Measurements from ENCODE around the gene VPS13D. TPM values are rescaled to one million over a fixed set of nuclear protein-coding genes. Genes with fewer than 3 reads are reported as not detected.

VPS13D gene
- total and polyA plus RNA-seq, 10 of the 15 experiments (the other 5 are each of a cell fraction or from before 2014, with no cell fraction given), result 1.4 to 16.9 (median 8.5) TPM

DNA sequence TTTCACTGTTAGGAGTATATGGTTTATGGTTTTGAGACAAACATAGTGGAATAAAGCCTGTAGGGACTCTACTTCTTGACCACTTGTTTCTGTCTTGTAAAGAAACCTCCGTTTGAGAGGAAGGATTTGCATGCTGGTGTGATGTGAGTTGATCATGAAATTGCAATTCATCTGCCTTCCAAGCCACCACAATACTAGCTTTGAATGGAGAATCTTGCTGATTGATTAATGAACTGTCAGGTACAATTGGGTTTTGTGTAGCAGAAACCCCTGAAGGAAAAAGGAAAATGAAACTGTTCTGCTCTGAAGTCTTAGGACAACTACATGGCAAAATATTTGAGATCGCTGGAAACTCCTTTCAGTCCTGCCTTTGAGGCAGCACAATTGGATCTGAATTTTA, 90.7 kb downstream of the VPS13D start:
- in situ Hi-C loops (cut with MboI), result no loop called here
- SMC1A ChIA-PET (ENCODE audit: uncharacterized antibody, unreplicated experiment), result no interaction called here
- H3K4me3 ChIP-seq, result no peak overlapping the region
- RAD21 ChIA-PET (ENCODE audit: unreplicated experiment), result interaction anchor here (0.9 kb wide), 1 partner anchor 24 kb away, joined by 3 read pairs; no protein-coding TSS in a partner anchor
- no peaks in the 10 kb centered on the region for H3K27me3 ChIP-seq (replicated peaks in 1 of 2; ENCODE audit: control insufficient read depth in 2 of 2, insufficient read depth in 2 of 2, low read length in 1 of 2)
- H2AFZ ChIP-seq (ENCODE audit: control insufficient read depth, low read depth, low read length), result no peak overlapping the region
- H3K27ac ChIP-seq (ENCODE audit: control insufficient read depth, insufficient read depth), result no peak overlapping the region
- FAIRE-seq, result no peak
- CTCF ChIA-PET, result interaction anchor here (0.8 kb wide), 2 partner anchors 9 to 303 kb away, joined by 3 to 4 read pairs; no protein-coding TSS in a partner anchor
- ATAC-seq, result no peak
- no peak for DNase-seq (ENCODE audit: low read depth, low spot score)
- no peaks in the 10 kb centered on the region for H4K20me1 ChIP-seq (ENCODE audit: control insufficient read depth, insufficient read depth)
- no peak overlapping the region for H3K4me2 ChIP-seq (ENCODE audit: control insufficient read depth, insufficient read depth)
- no peak overlapping the region for H3K9ac ChIP-seq (ENCODE audit: control insufficient read depth, insufficient read depth, low read length)
- TF ChIP-seq MXI1 (IDR thresholded peaks at IDR 0.05; ENCODE audit: low read depth, low read length), result no peak
- TF ChIP-seq GABPA (IDR thresholded peaks at IDR 0.05; ENCODE audit: low read depth), result no peak
- TF ChIP-seq IRF4 (IDR thresholded peaks at IDR 0.05; ENCODE audit: low read depth, low read length), result no peak
- TF ChIP-seq TCF7 (IDR thresholded peaks at IDR 0.05; ENCODE audit: borderline replicate concordance), result no peak
- no peak for TF ChIP-seq SMAD5 (IDR thresholded peaks at IDR 0.05; ENCODE audit: low read depth)
- TF ChIP-seq KAT2A (conservative IDR thresholded peaks at IDR 0.05; ENCODE audit: control insufficient read depth, low read depth, low read length), result no peak
- TF ChIP-seq SMARCA5 (IDR thresholded peaks at IDR 0.05), result no peak
- TF ChIP-seq SREBF1 (IDR thresholded peaks at IDR 0.05; ENCODE audit: low read length), result no peak
- TF ChIP-seq RB1 (IDR thresholded peaks at IDR 0.05; ENCODE audit: borderline replicate concordance), result no peak
- TF ChIP-seq NR2F1 (conservative IDR thresholded peaks at IDR 0.05), result no peak
- no peak for TF ChIP-seq ZNF384 (IDR thresholded peaks at IDR 0.05; ENCODE audit: borderline replicate concordance, low read depth, low read length)
- no peak for TF ChIP-seq RELB (IDR thresholded peaks at IDR 0.05; ENCODE audit: low read depth)
- TF ChIP-seq, protein P1, sequence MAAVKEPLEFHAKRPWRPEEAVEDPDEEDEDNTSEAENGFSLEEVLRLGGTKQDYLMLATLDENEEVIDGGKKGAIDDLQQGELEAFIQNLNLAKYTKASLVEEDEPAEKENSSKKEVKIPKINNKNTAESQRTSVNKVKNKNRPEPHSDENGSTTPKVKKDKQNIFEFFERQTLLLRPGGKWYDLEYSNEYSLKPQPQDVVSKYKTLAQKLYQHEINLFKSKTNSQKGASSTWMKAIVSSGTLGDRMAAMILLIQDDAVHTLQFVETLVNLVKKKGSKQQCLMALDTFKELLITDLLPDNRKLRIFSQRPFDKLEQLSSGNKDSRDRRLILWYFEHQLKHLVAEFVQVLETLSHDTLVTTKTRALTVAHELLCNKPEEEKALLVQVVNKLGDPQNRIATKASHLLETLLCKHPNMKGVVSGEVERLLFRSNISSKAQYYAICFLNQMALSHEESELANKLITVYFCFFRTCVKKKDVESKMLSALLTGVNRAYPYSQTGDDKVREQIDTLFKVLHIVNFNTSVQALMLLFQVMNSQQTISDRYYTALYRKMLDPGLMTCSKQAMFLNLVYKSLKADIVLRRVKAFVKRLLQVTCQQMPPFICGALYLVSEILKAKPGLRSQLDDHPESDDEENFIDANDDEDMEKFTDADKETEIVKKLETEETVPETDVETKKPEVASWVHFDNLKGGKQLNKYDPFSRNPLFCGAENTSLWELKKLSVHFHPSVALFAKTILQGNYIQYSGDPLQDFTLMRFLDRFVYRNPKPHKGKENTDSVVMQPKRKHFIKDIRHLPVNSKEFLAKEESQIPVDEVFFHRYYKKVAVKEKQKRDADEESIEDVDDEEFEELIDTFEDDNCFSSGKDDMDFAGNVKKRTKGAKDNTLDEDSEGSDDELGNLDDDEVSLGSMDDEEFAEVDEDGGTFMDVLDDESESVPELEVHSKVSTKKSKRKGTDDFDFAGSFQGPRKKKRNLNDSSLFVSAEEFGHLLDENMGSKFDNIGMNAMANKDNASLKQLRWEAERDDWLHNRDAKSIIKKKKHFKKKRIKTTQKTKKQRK (IDR thresholded peaks at IDR 0.05; ENCODE audit: low read depth, low read length), result no peak
- H3K36me3 ChIP-seq (ENCODE audit: control insufficient read depth in 2 of 2, insufficient read depth in 2 of 2, low read length in 1 of 2), result peaks cover 0 to 7% of the 10 kb centered on the region in 2 experiments
- intact Hi-C loops (cut with micrococcal nuclease; ENCODE audit: unreplicated experiment), result no loop called here
- H3K9me3 ChIP-seq (replicated peaks; ENCODE audit: control insufficient read depth, insufficient read depth, low read length), result no peaks in the 10 kb centered on the region
- WGBS (ENCODE audit: insufficient coverage, insufficient replicate concordance, low lambda C conversion rate, missing lambda C conversion rate), result 91% methylated on average over 2 of the region's 2 CpGs
- POLR2A ChIA-PET, result no interaction called here
- BruUV-seq (replicated peaks), result TSS peak; percentile 60
- no peaks in the 10 kb centered on the region for H3K79me2 ChIP-seq (ENCODE audit: control insufficient read depth, insufficient read depth, low read length)
- no peaks in the 10 kb centered on the region for H3K4me1 ChIP-seq (ENCODE audit: control insufficient read depth, insufficient read depth, low read length)
